Kidney (tissue), 14 donors: ENCODE results near the gene RIN1. TPM values are rescaled to one million over a fixed set of nuclear protein-coding genes. Genes with fewer than 3 reads are reported as not detected.

ENCODE experiments used
- DNase-seq, 5 donors: peaks; one replicate each; pipeline ENCODE4 v3.0.0-alpha.2; 2013 to 2020
- FAIRE-seq: peaks from 2 replicates; lab custom pipeline; 2012; peaks lifted over from hg19 to GRCh38; lab: Jason Lieb, UNC
- H3K27ac ChIP-seq, 2 donors: one replicate each; pipeline ENCODE4 v1.7.0; 2013; ENCODE audit warnings: low read depth in 2 of 2, low read length in 2 of 2, inconsistent platforms in 1 of 2
- H3K27me3 ChIP-seq: one replicate; pipeline ENCODE4 v1.7.1; 2013; ENCODE audit warnings: low read length, inconsistent platforms; ENCODE audit not compliant: control insufficient read depth, insufficient read depth
- H3K36me3 ChIP-seq, 3 donors: one replicate each; pipeline versions ENCODE4 v1.7.0 to v1.7.1; 2013; ENCODE audit warnings: low read length in 3 of 3, control low read depth in 1 of 3, inconsistent platforms in 1 of 3; ENCODE audit not compliant: insufficient read depth in 3 of 3, control insufficient read depth in 2 of 3
- H3K4me1 ChIP-seq, 3 donors: one replicate each; pipeline versions ENCODE4 v1.7.0 to v1.7.1; 2013; ENCODE audit warnings: low read length in 3 of 3, inconsistent platforms in 1 of 3, low read depth in 1 of 3; ENCODE audit not compliant: control insufficient read depth in 2 of 3, insufficient read depth in 2 of 3
- H3K4me3 ChIP-seq, 3 donors: one replicate each; pipeline versions ENCODE4 v1.7.0 to v1.8.1; 2013; ENCODE audit warnings: low read length in 3 of 3, control low read depth in 1 of 3, inconsistent platforms in 1 of 3
- H3K9ac ChIP-seq, 3 donors: one replicate each; pipeline versions ENCODE4 v1.7.0 to v1.7.1; 2013; ENCODE audit warnings: low read length in 3 of 3, control low read depth in 1 of 3, inconsistent platforms in 1 of 3
- H3K9me3 ChIP-seq, 3 donors: one replicate each; pipeline versions ENCODE4 v1.7.0 to v1.7.1; 2013; ENCODE audit warnings: low read length in 3 of 3, control low read depth in 1 of 3, inconsistent platforms in 1 of 3; ENCODE audit not compliant: control insufficient read depth in 2 of 3, insufficient read depth in 1 of 3
- intact Hi-C: fragments of 100-400 bp; cut with DNase I; formaldehyde crosslinking; loops from one replicate; pipeline ENCODE4 v1.11.1; 2022
- polyA plus RNA-seq: library from polyadenylated mRNA; stranded (reverse); fragments of 350-450 nt; fragmentation: Illumina TruSeq; extraction: RNeasy Lipid Tissue Mini Kit (QIAGEN cat#74804); gene quantifications from one replicate; pipeline ENCODE4 v1.2.3, GENCODE V29; 2014; ENCODE audit warnings: low read depth, low replicate concordance; ENCODE audit not compliant: insufficient read depth
- total RNA-seq: library from RNA; stranded (reverse); fragmentation: NEBNext Ultra II Directional; extraction: Animal tissue kit (Norgen Biotek cat#: 25700); gene quantifications from one replicate; pipeline ENCODE4 v1.2.1, GENCODE V29; 2021
- TF ChIP-seq, protein P1 (sequence below): IDR thresholded peaks from 3 replicates; pipeline ENCODE4 v1.5.1; 2012; ENCODE audit warnings: mild to moderate bottlenecking, moderate library complexity, borderline replicate concordance; ENCODE audit not compliant: insufficient read depth; ENCODE audit errors: extremely low read depth
- donor health status: control.
- donor health status: control.
- donor health status: control.
- donor health status: control.
- donor health status: control.
- donor health status: DM: yes; HTN: yes; CAD: no.
- donor health status: Normal renal cell carcinoma (clear cell type).

Gene RIN1
- total and polyA plus RNA-seq, 2 donors from 2014 or later, result 2.3 to 9.2 TPM

DNA sequence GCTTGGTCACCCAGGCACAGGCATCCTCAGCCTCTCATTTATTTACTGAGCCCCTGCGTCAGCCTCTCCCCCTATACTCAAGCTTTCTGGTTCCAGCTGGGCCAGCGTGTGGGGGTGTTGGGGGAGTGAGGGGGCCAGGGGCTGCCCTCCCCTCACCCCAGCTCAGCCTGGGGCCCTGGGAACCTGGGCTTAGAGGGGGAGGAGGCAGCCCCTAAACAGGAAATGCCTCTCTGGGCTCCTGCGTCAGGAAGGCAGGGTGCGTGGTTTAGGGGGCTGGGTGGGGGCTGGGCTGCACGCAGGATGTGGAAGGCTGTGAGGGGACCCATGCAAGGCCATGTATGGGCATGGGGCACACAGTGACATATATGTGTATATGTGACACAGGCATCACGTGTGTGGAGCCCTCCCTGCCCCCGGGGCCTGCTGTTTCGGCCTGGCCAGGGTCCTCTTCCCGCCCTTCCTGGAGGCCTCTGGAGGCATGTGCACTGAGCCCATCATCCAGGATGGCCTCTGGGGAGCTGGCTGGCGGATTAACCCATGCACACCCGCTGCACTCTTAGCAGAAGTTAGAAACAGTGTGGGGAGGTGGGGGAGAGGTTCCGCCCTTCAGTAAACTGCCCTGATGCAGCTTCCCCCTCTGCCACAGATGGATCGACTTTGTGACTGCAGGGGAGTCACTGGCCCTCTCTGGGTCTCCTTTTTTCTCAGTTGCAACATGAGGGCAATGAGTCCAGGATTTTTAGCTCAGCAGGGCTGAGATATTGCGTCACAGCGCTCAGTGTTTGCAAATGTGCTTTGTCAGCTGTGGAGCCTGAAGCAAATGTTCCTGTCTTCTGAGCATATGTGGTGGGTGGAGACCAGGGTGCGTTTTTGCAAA lies 18.3 kb downstream of the RIN1 start:
- H3K4me3 ChIP-seq, result no peak overlapping the region
- H3K9ac ChIP-seq, result no peak overlapping the region
- TF ChIP-seq, protein P1, sequence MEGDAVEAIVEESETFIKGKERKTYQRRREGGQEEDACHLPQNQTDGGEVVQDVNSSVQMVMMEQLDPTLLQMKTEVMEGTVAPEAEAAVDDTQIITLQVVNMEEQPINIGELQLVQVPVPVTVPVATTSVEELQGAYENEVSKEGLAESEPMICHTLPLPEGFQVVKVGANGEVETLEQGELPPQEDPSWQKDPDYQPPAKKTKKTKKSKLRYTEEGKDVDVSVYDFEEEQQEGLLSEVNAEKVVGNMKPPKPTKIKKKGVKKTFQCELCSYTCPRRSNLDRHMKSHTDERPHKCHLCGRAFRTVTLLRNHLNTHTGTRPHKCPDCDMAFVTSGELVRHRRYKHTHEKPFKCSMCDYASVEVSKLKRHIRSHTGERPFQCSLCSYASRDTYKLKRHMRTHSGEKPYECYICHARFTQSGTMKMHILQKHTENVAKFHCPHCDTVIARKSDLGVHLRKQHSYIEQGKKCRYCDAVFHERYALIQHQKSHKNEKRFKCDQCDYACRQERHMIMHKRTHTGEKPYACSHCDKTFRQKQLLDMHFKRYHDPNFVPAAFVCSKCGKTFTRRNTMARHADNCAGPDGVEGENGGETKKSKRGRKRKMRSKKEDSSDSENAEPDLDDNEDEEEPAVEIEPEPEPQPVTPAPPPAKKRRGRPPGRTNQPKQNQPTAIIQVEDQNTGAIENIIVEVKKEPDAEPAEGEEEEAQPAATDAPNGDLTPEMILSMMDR, result no peak
- no peaks in the 10 kb centered on the region for H3K9me3 ChIP-seq
- DNase-seq, result peak; percentile 63 to 88 (median 82)
- intact Hi-C loops, result no loop called here
- no peaks in the 10 kb centered on the region for H3K36me3 ChIP-seq
- FAIRE-seq, result no peak
- no peaks in the 10 kb centered on the region for H3K27me3 ChIP-seq
- H3K27ac ChIP-seq, result peak overlapping the region; percentile 71 to 81
- peaks cover 0 to 16% (median 3%) of the 10 kb centered on the region in 3 donors for H3K4me1 ChIP-seq

GRCh38 chr11:66317322-66317722 lies 18.9 kb downstream of the RIN1 start:
- DNase-seq (peak; percentile 71 to 84 (median 83)), FAIRE-seq (no peak)
- Histone ChIP-seq H3K9ac (no peak overlapping the region), H3K36me3 (no peaks in the 10 kb centered on the region), H3K9me3 (no peaks in the 10 kb centered on the region), H3K27me3 (no peaks in the 10 kb centered on the region), H3K27ac (peak overlapping the region; percentile 71 to 81), H3K4me1 (peaks cover 0 to 16% (median 3%) of the 10 kb centered on the region in 3 donors), H3K4me3 (peak overlapping the region in 1 of 3 donors; percentile 21)
- TF ChIP-seq, protein P1, result no peak
- intact Hi-C loops, result no loop called here

DNA sequence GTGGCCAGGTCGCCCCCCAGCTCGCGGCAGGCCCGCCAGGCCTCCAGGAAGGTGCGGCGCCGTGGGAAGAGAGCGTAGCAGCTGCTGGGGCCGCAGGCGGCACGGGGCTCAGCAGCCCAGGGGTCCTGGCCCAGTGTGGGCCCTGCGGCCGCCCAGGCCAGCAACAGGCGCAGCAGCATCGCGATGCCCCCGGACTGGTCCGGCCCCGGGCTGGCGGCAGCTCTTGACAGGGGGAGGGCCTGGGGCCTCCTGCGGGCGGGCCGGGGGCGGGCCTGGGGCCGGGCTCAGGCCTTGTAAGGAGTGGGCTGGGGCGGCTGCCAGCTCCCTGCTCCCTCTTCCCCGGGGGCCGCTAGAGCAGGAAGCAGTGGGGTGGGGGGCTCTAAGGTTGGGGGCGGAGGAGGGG lies 19.4 kb downstream of the RIN1 start, which contains the start of gene CD248:
Gene CD248 (minus strand): TSS at position 196 of the 403 bp plus-strand sequence. CDS start 17 bp downstream, at position 179.
- FAIRE-seq, result no peak

More for the DNA sequence above, 19.4 kb downstream of the RIN1 start, which contains the start of gene CD248:
- H3K27ac ChIP-seq, result peak within 1 kb of the TSS; percentile 71 to 81
- H3K9ac ChIP-seq, result peak within 1 kb of the TSS in 2 of 3 donors; percentile 34 to 45
- H3K9me3 ChIP-seq, result no peaks in the 10 kb centered on the region
- no peaks in the 10 kb centered on the region for H3K36me3 ChIP-seq
- peaks cover 0 to 16% (median 3%) of the 10 kb centered on the region in 3 donors for H3K4me1 ChIP-seq
- intact Hi-C loops, result no loop called here
- peak; percentile 77 to 95 (median 86) for DNase-seq
- H3K27me3 ChIP-seq, result no peaks in the 10 kb centered on the region
- TF ChIP-seq, protein P1, result no peak
- peak within 1 kb of the TSS; percentile 41 to 68 (median 53) for H3K4me3 ChIP-seq
